HepG2 (cell line): ENCODE results near the gene ZNF687. TPM values are rescaled to one million over a fixed set of nuclear protein-coding genes. Genes with fewer than 3 reads are reported as not detected.

Experiments used
- ATAC-seq: fragments of 200-7000 bp; cut with Tn5 transposase; 3 replicates; pipeline ENCODE4 v1.9.1; 2020; ENCODE audit warnings: mild to moderate bottlenecking, moderate library complexity
- BruUV-seq: library from RNA; stranded (reverse); fragments of 400-500 nt; replicated peaks from 2 replicates; lab custom pipeline; 2021; lab: Mats Ljungman, UMichigan
- CTCF ChIA-PET: fragments of 300-600 bp; formaldehyde crosslinking; extraction: SDS; loops from one replicate; lab custom pipeline; 2021; ENCODE audit warnings: low total read pairs, inconsistent platforms, low intra/inter-chr PET ratio; lab: Yijun Ruan, JAX
- POLR2A ChIA-PET: fragments of 350-600 bp; sonication (Branson Sonifier 250); formaldehyde crosslinking; loops from one replicate; lab custom pipeline; 2020; ENCODE audit warnings: antibody characterized with exemption, inconsistent platforms; lab: Yijun Ruan, JAX
- DNase-seq: peaks from one replicate; pipeline ENCODE4 v3.0.0-alpha.2; 2015; ENCODE audit warnings: low spot score
- FAIRE-seq: peaks from 3 replicates; lab custom pipeline; 2011; peaks lifted over from hg19 to GRCh38; lab: Jason Lieb, UNC
- H2AFZ ChIP-seq: one replicate; pipeline ENCODE4 v1.6.1; 2011; ENCODE audit warnings: low read length, inconsistent platforms
- H3K27ac ChIP-seq: fragments of 300-600 bp; 3 replicates; pipeline ENCODE4 v1.8.0; 2011; ENCODE audit warnings: mixed run types, mild to moderate bottlenecking, mixed read lengths, low read length, inconsistent platforms; ENCODE audit not compliant: insufficient read depth; ENCODE audit errors: extremely low read length
- H3K27me3 ChIP-seq, 2 experiments: fragments of 200-600 bp in 1 of 2; 2 replicates in 1 of 2; 3 replicates in 1 of 2; pipeline versions ENCODE4 v1.6.0 to v1.8.0; 2011; ENCODE audit warnings: low read length in 2 of 2, mild to moderate bottlenecking in 2 of 2, moderate library complexity in 2 of 2, inconsistent platforms in 1 of 2; ENCODE audit not compliant: insufficient read depth in 2 of 2, control insufficient read depth in 1 of 2
- H3K36me3 ChIP-seq, 2 experiments: fragments of 200-600 bp in 1 of 2; replicated peaks in 1 of 2; 2 replicates in 1 of 2; 3 replicates in 1 of 2; pipeline versions ENCODE4 v1.5.1 to v1.8.0; 2011; ENCODE audit warnings: low read length in 2 of 2, inconsistent platforms in 1 of 2; ENCODE audit not compliant: insufficient read depth in 2 of 2, control insufficient read depth in 1 of 2
- H3K4me1 ChIP-seq: 2 replicates; pipeline ENCODE4 v1.5.1; 2012; ENCODE audit warnings: low read length, inconsistent platforms; ENCODE audit not compliant: insufficient read depth
- H3K4me2 ChIP-seq: 2 replicates; pipeline ENCODE4 v1.6.0; 2011; ENCODE audit warnings: low read depth, low read length, inconsistent platforms
- H3K4me3 ChIP-seq, 3 experiments: fragments of 200-600 bp in 1 of 3; sonication (generic), shearing (Covaris generic) in 1 of 3; replicated peaks in 1 of 3; 2 replicates each; pipeline ENCODE4 v1.5.1; 2011 to 2016; ENCODE audit warnings: low read length in 3 of 3, inconsistent platforms in 2 of 3, low read depth in 2 of 3, mild to moderate bottlenecking in 2 of 3, control low read depth in 1 of 3, mixed read lengths in 1 of 3; ENCODE audit not compliant: insufficient read depth in 1 of 3
- H3K79me2 ChIP-seq: one replicate; pipeline ENCODE4 v1.6.1; 2011; ENCODE audit warnings: low read length, inconsistent platforms; ENCODE audit not compliant: insufficient read depth
- H3K9ac ChIP-seq: 2 replicates; pipeline ENCODE4 v1.6.0; 2011; ENCODE audit warnings: mild to moderate bottlenecking, low read depth, low read length, inconsistent platforms; ENCODE audit not compliant: insufficient read depth
- H3K9me3 ChIP-seq: 2 replicates; pipeline ENCODE4 v1.5.1; 2012; ENCODE audit warnings: mild to moderate bottlenecking, low read length
- H4K20me1 ChIP-seq: 2 replicates; pipeline ENCODE4 v1.6.0; 2011; ENCODE audit warnings: inconsistent platforms, mild to moderate bottlenecking, low read length, moderate library complexity; ENCODE audit not compliant: insufficient read depth
- KLF11 ChIP-seq: IDR thresholded peaks from 2 replicates; pipeline ENCODE4 v1.6.1; 2016; ENCODE audit warnings: missing compliant biosample characterization
- SUZ12 ChIP-seq: fragments of 150-350 bp; IDR thresholded peaks from 2 replicates; pipeline ENCODE4 v1.6.1; 2014; ENCODE audit warnings: low read depth, low read length
- XRCC5 ChIP-seq: fragments of 200-400 bp; formaldehyde crosslinking; optimal IDR thresholded peaks from 2 replicates; pipeline ENCODE3; 2017; ENCODE audit warnings: mild to moderate bottlenecking, low read length
- ZFP82 ChIP-seq: sonication (generic); formaldehyde crosslinking; IDR thresholded peaks from 2 replicates; pipeline ENCODE4 v1.5.1; 2020; ENCODE audit warnings: mild to moderate bottlenecking, missing genetic modification reagents, borderline replicate concordance
- ZNF232 ChIP-seq: sonication (generic); formaldehyde crosslinking; IDR thresholded peaks from 2 replicates; pipeline ENCODE4 v1.4.0; 2020; ENCODE audit warnings: missing genetic modification reagents, borderline replicate concordance
- ZNF678 ChIP-seq: sonication (generic); formaldehyde crosslinking; IDR thresholded peaks from 2 replicates; pipeline ENCODE4 v1.4.0; 2020; ENCODE audit warnings: mild to moderate bottlenecking, missing genetic modification reagents
- WGBS: methylation state at CpG from one replicate; pipeline ENCODE4 v1.1.6; 2017; ENCODE audit warnings: low lambda C conversion rate; 5-methylcytosine and 5-hydroxymethylcytosine counted together
- in situ Hi-C: cut with HindIII; loops from 2 replicates; pipeline ENCODE4 v1.10.0; 2017; ENCODE audit warnings: low pct_unique_long_range_greater_than_20kb; ENCODE audit not compliant: extremely low pct_ligation_motif_present
- intact Hi-C: fragments of 100-400 bp; cut with micrococcal nuclease; formaldehyde crosslinking; loops from one replicate; pipeline ENCODE4 v1.10.0; 2022; ENCODE audit not compliant: unreplicated experiment
- polyA plus RNA-seq, 8 experiments: library from polyadenylated mRNA; depleted of rRNA in 3 of 8; stranded (reverse) in 7 of 8; unstranded in 1 of 8; fragments of >200 nt; fragmentation: Illumina TruSeq in 4 of 8; extraction: Trizol in 4 of 8; gene quantifications; 2 replicates each; pipeline versions ENCODE4 v1.2.1 to v1.2.3, GENCODE V29; 2011 to 2016; ENCODE audit warnings: low read depth in 4 of 8, missing spikeins in 1 of 8, mixed read lengths in 1 of 8; ENCODE audit not compliant: insufficient read depth in 1 of 8
- total RNA-seq, 5 experiments: library from RNA; depleted of rRNA; stranded (reverse); fragments of >200 nt; fragmentation: Illumina TruSeq; extraction: Trizol; gene quantifications; 2 replicates each; pipeline ENCODE4 v1.2.3, GENCODE V29; 2016; ENCODE audit warnings: low read depth in 1 of 5
- TF ChIP-seq, protein P1 (sequence below): sonication (generic); formaldehyde crosslinking; IDR thresholded peaks from 2 replicates; pipeline ENCODE4 v1.5.1; 2020; ENCODE audit warnings: missing genetic modification reagents, mild to moderate bottlenecking, borderline replicate concordance

The ZNF687 gene
- total and polyA plus RNA-seq, 2 of the 13 experiments (the other 11 are each of a cell fraction or from before 2014, with no cell fraction given) = 14.1 to 16.5 TPM

DNA sequence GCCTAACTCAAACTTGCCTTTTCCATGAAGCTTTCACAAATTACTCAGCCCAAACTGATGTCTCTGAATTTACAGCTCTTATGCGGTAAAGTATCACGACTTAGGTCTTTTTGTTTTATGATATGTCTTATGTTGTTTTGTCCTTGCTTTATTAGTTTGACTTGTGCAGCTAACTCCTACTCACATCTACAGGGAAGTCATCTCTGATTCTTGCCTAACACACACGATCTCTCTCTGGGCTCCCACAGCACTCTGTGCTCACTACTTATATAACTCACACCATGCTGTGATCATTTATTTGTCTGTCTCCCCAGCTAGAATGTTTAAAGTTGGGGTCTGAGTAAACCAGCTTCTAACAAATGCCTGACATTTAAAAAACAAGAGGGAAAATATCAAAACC, 54.5 kb downstream of the ZNF687 start:
- Histone ChIP-seq H3K9me3 (no peaks in the 10 kb centered on the region), H3K4me3 (no peak overlapping the region), H2AFZ (no peak overlapping the region), H3K4me2 (no peak overlapping the region), H4K20me1 (no peaks in the 10 kb centered on the region), H3K4me1 (no peaks in the 10 kb centered on the region), H3K27ac (no peak overlapping the region), H3K79me2 (no peaks in the 10 kb centered on the region), H3K9ac (no peak overlapping the region), H3K36me3 (no peaks in the 10 kb centered on the region), H3K27me3 (no peaks in the 10 kb centered on the region)
- 54% methylated on average over 3 of the region's 3 CpGs for WGBS
- ChIA-PET POLR2A (interaction anchor here (0.9 to 2.0 kb wide), 2 partner anchors 9 to 55 kb away, joined by 3 to 7 read pairs; partner anchors contain the start of genes PI4KB and ZNF687), CTCF (no interaction called here)
- BruUV-seq = no TSS peak
- in situ Hi-C loops = no loop called here
- DNase-seq (no peak), ATAC-seq (peak; percentile 27; the same call in 1 of the 3 replicates), FAIRE-seq (no peak)
- intact Hi-C loops = no loop called here
- no peak for TF ChIP-seq KLF11 (CRISPR knock-in tag)
- TF ChIP-seq ZFP82 (CRISPR knock-in tag) = no peak
- TF ChIP-seq, protein P1, sequence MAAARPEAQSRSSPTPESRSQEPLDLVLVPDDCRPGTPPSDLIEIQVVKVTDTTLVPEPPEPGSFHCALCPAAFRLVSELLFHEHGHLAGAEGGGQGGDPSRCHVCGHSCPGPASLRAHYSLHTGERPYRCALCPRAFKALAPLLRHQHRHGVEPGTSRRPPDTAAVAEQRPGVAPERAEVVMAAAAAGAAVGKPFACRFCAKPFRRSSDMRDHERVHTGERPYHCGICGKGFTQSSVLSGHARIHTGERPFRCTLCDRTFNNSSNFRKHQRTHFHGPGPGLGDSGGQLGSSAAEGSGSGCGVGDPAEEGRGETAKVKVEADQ (CRISPR knock-in tag) = no peak
- no peak for TF ChIP-seq SUZ12
- TF ChIP-seq ZNF678 (CRISPR knock-in tag) = no peak
- no peak for TF ChIP-seq ZNF232 (CRISPR knock-in tag)
- no peak for TF ChIP-seq XRCC5
